DMS 273 (cell line): Measurements from ENCODE around the gene EDAR.

Experiments used
- DNase-seq: peaks from one replicate; lab custom pipeline; 2025; ENCODE audit not compliant: unreplicated experiment; lab: John Stamatoyannopoulos, UW

Gene EDAR

GRCh38 chr2:109005686-109006204 lies 16.7 kb upstream of the EDAR start:
- peak; percentile 40 for DNase-seq

- DNase-seq = no peak
These were observed 12.2 kb upstream of the EDAR start for GRCh38 chr2:109001201-109001600.

GRCh38 chr2:109000738-109001137 lies 11.7 kb upstream of the EDAR start:
- DNase-seq = no peak

GRCh38 chr2:108998911-108999310 lies 9.9 kb upstream of the EDAR start:
- DNase-seq = no peak

- no peak for DNase-seq
These were observed 5.2 kb upstream of the EDAR start for GRCh38 chr2:108994178-108994577.

- no peak for DNase-seq
These were observed 4.3 kb upstream of the EDAR start for GRCh38 chr2:108993095-108993937.

GRCh38 chr2:108988076-108988795 lies 784 bp downstream of the EDAR start:
- no peak for DNase-seq

GRCh38 chr2:108986916-108987510 lies 2.0 kb downstream of the EDAR start:
- no peak for DNase-seq

GRCh38 chr2:108983610-108984009 lies 5.4 kb downstream of the EDAR start:
- DNase-seq = no peak

- no peak for DNase-seq
These were observed 6.0 kb downstream of the EDAR start for GRCh38 chr2:108983061-108983460.

GRCh38 chr2:108982259-108982679 lies 6.8 kb downstream of the EDAR start:
- DNase-seq = no peak

GRCh38 chr2:108981846-108982245 lies 7.2 kb downstream of the EDAR start:
- DNase-seq = no peak

GRCh38 chr2:108980076-108980475 lies 8.9 kb downstream of the EDAR start:
- DNase-seq = no peak

GRCh38 chr2:108979461-108979860 lies 9.6 kb downstream of the EDAR start:
- no peak for DNase-seq

GRCh38 chr2:108978709-108979111 lies 10.3 kb downstream of the EDAR start:
- DNase-seq = no peak

GRCh38 chr2:108975613-108976435 lies 13.2 kb downstream of the EDAR start:
- no peak for DNase-seq

GRCh38 chr2:108974674-108975073 lies 14.3 kb downstream of the EDAR start:
- no peak for DNase-seq

GRCh38 chr2:108972663-108973062 lies 16.4 kb downstream of the EDAR start:
- DNase-seq = no peak

GRCh38 chr2:108971661-108972566 lies 17.1 kb downstream of the EDAR start:
- DNase-seq = no peak

- no peak for DNase-seq
These were observed 18.7 kb downstream of the EDAR start for GRCh38 chr2:108970369-108970768.
